CD4-positive, alpha-beta T cell treated with Interleukin-15 for 1 hour (primary cell): Measurements from ENCODE around the gene SMG6.

ENCODE experiments used
- DNase-seq: peaks from one replicate; pipeline ENCODE4 v3.0.0-alpha.2; 2020

The SMG6 gene

GRCh38 chr17:2197271-2197670, 106.3 kb downstream of the SMG6 start:
- DNase-seq = no peak

DNA sequence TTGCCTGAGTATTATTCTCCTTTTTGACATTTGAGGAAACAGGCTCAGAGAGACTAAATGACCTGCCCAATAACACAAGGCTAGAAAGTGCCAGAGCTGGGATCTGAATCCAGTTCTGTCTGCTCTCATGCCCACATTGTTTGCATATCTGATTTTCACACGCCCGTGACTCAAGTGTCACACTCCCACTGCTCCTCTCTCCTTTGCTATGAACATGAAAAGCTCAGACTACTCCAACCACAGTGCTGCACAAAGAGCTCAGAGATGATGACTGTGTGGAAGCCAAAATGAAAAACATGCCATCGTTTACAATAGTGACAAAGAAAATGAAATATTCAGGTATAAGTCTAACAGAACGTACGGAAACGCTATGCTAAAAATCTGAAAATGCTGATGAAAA, 107.9 kb downstream of the SMG6 start:
- DNase-seq = no peak

DNA sequence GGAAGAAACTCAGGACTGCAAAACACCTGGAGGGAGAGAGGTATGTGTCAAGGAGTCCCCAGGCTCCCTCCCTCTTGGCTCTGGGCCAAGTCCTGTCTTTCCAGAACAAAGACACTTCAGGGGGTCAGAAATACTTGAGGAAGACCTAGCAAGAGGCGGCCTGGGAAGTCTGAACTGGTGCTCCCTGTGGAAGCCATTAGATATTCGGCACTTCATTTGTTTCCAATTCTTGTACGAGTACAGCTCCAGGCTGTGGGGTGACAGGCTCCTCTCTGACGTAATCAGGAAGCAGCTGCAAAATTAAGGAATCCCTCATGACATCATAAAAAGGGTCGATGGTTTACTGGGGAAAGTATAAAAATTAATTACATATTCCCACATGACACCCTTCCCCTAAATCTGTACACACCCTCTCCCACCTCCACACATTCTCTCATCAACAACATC, 108.7 kb downstream of the SMG6 start:
- no peak for DNase-seq

- DNase-seq = peak; percentile 51
Measured at GRCh38 chr17:2192367-2193057, 111.1 kb downstream of the SMG6 start.

DNA sequence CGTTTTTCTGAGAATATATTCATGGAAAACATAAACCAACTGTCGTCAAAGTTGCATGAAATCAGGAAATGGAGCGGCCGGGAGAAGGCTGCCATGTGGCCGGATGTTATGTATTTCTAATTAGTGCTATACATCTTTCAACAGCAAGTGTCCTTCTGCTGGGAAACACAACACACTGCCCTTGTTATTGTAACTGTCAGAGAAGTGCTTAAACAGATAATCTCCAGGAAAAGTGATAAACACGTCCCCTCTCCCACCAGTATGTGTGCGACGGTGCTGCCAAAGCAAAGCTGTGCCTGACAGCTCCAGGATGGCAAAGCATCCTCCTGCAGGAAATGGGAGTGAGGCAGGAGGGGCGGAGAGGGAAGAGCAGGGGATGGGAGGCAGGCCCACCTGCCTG, 111.8 kb downstream of the SMG6 start:
- no peak for DNase-seq

DNA sequence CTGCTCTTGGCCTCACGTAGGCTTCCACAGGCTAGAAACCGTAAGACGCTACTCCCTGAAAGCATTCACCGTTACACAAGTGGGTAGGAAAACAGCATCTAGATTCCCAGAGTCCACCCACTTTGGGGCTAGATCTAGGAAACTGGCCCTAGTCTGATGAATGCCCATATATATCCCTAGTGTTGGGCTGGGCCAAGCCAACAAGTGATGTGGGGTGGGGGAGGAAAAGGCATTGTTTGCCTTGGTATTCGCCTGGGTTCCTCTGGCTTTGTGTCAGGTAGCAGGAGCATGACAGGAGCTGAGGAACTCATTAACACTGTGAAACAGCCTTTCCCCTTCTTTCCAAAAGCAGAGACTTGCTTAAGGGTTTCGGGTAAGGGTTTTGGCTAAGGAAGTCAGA, 112.4 kb downstream of the SMG6 start:
- no peak for DNase-seq

GRCh38 chr17:2190014-2190413, 113.6 kb downstream of the SMG6 start:
- DNase-seq = no peak

- no peak for DNase-seq
Measured at GRCh38 chr17:2188971-2189630, 114.5 kb downstream of the SMG6 start.

- DNase-seq = no peak
Measured at GRCh38 chr17:2187758-2188157, 115.8 kb downstream of the SMG6 start.

DNA sequence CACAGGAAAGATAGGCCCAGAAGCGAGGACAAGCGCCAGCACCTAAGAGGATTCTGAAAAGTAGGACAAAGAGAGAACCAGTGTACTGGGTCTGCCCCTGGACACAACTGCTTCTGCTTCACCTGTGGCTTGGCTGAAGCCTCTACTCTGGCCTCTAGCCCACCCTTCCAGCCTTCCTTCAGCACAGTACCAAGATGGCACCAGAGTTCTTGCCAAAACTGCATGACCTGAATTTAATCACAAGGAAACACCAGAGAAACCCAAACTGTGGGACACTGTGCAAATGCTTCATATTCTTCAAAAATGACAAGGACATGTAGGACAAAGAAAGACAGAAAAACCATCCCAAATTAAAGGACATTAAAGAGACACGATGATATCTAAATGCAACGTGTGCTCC, 116.6 kb downstream of the SMG6 start:
- no peak for DNase-seq

DNA sequence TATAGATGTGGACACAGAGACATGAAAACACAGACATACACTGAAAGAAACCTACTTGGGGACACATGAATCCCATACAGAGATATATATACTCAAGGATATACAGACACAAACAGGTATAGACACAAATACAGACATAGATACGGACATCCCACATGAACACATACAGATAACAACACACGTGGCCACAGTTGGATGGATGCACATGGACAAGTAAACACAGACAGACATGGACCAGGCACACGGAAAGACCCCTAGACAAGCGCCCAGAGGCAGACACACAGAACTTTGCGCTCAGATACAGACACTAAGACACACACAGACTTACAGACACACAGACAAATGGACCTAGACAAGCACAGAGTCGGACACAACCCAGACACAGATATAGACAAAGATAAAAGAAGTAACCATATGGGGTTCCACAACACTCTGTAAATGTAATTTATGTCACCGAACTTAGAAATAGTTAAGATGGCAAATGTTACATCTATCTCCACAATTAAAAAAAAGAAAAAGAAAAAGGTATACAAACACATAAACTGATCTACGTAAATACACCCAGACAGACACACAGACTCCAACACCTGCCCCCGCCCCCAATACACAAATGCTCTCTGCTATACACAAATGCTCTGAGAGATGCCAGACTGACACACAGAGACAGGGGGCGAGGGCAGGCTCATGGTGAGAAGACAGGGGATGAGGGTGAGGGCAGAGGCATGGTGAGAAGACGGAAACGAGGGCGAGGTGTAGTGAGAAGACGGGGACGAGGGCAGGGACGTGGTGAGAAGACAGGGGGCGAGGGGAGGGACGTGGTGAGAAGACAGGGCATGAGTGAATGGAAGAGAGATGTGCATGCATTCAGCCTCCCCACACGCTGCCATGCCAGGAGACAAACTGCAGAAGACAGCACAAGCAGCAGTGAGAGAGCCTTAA, 118.3 kb downstream of the SMG6 start:
- DNase-seq = no peak

- DNase-seq = no peak
Measured at GRCh38 chr17:2183346-2183745, 120.2 kb downstream of the SMG6 start.

DNA sequence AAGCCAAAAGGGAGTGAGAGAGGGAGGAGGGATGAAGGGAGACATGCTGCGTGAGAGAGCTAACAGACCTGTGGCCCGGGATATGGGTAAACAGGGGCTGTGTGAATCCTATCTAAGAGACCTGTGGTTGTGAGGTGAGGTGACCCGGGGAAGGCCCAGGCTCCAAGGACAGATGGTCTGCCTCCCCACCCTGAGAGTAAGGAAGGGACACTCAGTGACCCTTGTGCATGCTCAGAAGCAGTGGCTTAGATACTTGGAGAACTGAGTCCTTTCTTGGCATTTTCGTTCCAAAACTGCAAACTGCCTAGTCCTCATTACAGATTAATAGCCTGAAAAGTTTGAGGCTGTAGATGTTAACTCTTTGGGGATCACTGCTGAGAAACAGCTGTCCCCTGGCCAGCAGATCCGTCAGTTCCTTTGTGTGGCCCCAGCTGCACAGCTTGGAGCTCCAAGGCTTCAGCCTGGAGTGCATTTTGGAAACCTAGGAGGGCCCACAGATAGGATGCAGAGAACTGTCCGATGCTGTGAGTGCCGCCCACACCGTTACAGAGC, 121.6 kb downstream of the SMG6 start:
- DNase-seq = no peak

GRCh38 chr17:2181206-2181896, 122.2 kb downstream of the SMG6 start:
- DNase-seq = no peak

- no peak for DNase-seq
Measured at GRCh38 chr17:2180768-2181167, 122.8 kb downstream of the SMG6 start.

DNA sequence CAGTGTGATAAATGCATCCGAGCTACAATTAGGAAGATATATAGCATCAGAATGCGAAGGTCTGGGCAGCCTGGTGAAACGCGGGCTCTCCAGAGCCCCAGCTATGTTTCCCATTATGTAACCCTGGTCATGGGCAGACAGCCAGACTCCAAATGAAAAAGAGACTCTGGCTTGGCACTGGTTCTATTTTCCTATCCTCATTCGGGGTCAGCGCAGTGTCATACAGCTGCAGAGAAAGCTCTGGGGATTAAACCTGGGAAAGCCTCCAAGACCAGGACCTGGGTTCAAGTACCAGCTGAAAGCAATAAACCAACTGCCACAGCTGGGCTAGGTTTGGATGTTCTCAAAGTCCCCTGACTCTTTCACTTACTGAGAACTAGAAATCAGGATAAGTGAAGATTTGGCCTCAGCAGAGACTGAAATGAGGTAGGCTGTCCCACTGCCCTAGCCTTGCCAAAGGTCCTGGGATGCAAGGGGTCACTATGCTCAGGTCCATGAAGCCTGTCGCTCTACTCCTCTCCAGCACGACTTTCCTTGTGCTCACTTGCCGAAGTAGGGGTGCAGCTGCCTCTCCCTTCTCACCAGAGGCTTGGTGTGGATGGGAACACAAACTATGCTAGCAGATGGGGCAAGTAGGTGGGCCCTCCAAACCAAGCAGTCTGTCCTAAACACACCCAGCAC, 123.8 kb downstream of the SMG6 start:
- no peak for DNase-seq

DNA sequence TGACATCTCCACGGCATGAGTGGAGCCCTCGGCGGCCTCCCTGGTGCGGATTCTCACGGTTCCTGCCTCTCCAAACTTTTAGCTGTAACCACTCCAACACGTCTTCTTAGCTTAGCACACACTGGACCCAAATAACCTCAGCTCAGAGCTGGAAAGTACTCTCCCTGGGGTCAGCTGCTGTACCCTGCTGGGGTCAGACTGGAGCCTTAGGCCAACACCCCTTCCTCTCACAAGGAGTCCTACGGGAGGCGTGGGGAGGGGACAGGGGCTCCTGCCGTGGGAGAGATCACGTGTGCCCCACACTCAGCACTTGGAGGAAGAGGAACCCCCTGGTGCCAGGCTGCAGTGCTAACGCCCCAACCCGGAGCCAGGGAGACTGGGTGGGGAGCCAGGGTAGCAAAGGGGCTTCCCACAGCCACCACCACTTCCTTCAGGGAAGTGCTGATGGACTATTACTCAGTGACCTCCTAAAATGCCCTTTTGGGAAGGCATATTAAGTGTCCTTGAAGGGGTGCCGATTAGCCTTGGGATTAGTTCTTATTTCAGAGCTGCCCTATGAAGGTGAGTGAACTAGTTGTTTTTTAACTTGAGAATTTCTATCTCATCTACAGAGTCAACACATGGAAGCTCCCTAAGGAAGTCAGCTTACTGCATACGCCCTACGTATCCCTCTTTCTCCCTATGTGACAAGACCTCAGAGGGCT, 124.6 kb downstream of the SMG6 start:
- DNase-seq = no peak

GRCh38 chr17:2177235-2177811, 126.3 kb downstream of the SMG6 start:
- no peak for DNase-seq

DNA sequence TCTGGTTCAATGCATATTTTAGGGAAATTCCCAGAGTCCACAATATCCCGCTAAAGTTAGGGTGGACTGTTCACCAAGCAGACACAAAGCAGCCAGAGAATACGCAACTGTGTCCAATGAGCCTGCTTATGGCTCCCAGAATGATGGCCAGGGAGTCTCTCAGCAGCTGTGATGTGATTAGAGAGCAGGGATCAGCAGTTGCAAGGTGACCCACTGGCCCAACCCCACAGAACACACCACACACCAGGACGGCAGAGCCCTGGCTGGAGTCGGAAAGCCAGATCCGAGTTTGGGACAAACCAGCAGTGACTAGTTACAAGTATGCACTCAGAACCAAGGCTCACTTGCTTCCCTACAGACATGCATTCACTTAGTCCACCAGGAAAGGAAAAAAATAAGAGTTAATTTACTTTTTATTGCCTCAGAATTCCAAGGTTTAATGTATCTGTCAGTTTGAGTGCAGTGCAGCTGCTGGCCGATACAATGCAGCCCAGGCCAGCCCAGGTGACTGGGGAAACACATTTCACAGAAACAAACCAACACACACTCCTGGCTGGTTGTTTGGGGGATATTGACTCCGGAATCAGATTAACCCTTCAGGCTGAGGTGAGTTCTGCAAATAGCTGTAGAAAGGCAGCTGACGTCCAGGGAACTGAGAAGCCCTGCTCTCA, 127.0 kb downstream of the SMG6 start:
- no peak for DNase-seq

DNA sequence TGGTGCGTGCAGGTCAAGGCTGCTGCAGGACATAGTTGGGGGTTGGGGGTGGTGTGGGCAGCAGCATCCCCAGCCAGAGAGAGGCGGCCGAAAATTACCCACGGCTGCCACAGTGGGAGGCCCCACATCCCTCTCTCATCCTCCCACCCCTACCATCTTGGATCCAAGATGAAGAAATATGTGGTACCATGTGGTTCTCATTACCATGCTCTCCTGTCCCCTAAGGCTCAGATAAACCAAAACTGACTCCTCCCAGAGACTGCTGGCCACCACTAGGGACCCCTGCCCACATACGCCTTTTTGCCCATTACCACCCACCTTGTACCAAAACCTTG, 128.3 kb downstream of the SMG6 start:
- no peak for DNase-seq
